GM21723 (cell line): Measurements from ENCODE around the gene DCAF11.

Experiments
- ATAC-seq: cut with Tn5 transposase; IDR thresholded peaks from one replicate; pipeline ENCODE4 v1.9.1; 2021; ENCODE audit warnings: mild to moderate bottlenecking, moderate library complexity; ENCODE audit not compliant: unreplicated experiment

The DCAF11 gene

DNA sequence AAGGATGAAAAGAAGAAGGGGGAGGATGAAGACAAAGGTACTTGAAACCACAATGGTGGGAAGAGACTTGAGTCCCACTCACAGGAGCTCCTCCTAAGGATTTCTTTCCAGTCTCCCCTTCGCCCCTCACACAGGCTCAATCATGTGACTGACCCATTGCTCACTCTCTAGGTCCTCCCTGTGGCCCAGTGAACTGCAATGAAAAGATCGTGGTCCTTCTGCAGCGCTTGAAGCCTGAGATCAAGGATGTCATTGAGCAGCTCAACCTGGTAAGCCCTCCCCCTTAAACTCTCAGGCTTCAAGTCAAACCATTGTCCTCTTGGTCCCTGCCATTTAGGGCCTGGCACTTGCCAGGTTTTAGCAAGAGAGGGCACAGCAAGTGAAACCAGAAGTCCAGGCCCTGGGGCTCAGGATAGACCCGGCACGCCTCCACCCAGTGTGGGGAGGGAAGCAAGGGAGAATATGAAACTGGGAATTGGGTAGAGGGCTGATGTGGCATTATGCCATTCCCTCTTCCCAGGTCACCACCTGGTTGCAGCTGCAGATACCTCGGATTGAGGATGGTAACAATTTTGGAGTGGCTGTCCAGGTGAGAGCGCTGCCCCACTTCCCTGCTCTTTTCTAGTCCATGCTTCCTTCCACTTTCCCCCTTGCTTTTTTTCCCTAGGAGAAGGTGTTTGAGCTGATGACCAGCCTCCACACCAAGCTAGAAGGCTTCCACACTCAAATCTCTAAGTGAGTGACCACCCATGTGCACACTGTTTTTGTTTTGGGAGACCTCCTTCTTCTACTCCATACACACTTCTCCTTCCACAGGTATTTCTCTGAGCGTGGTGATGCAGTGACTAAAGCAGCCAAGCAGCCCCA, 23.2 kb downstream of the DCAF11 start:
- ATAC-seq = no peak

DNA sequence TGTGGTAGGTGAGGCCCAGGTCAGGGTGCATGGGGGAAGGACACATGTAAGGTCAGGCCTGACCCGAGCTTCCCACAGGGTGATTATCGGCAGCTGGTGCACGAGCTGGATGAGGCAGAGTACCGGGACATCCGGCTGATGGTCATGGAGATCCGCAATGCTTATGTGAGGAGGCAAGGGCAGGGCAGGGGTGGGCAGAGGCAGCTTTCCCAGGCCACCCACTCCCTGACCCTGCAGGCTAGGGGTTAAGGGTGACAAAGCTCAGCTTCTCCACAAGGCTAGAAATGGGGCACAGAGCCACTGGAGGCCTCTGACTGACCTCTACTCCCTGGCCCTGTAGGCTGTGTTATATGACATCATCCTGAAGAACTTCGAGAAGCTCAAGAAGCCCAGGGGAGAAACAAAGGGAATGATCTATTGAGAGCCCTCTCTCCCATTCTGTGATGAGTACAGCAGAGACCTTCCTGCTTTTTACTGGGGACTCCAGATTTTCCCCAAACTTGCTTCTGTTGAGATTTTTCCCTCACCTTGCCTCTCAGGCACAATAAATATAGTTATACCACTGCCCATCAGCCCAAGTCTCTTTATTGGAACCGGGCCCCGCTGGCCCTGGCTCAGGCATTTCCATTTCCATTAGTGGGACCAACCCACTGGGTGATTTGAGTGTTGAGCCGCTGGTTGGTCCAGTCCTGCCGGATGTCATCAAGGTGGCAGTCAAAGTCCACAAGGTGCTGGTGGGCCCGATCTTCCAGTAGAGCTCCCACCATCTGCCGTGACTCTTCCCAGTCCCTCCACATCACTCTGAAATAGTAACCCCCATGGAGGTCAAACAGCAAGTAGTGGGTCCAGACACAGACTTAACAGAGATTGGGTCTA, 24.1 kb downstream of the DCAF11 start:
- no peak for ATAC-seq

DNA sequence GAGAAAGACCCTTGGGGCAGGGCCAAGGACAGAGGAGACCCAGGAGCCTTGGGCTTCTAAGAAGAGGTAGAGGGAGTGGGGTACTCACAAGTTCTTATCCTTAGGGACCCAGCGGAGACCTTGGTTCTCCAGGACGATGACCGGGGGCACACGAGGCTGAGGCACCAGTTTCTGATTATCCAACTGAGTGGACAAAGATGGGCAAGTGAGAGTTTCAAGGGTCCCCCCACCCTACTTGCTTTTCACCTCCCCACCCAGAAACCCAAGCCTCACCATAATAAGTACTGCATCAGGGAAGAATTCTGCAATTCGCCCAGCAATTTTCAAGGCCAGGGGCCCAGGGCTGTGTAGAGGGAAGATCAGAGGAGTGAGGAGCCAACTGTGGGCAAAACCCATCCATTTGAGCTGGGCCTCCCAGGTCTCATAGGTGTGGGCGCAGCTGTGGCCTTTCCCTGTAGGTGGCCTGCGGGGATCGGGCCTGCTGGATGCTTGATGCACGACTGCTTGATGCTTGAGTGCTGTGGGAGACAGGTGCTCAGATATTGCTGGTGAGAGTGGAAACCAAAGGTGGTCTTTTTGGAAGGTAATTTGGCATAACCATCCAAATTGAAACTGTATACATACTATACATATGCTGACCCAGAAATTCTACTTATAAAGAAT, 24.8 kb downstream of the DCAF11 start:
- no peak for ATAC-seq

DNA sequence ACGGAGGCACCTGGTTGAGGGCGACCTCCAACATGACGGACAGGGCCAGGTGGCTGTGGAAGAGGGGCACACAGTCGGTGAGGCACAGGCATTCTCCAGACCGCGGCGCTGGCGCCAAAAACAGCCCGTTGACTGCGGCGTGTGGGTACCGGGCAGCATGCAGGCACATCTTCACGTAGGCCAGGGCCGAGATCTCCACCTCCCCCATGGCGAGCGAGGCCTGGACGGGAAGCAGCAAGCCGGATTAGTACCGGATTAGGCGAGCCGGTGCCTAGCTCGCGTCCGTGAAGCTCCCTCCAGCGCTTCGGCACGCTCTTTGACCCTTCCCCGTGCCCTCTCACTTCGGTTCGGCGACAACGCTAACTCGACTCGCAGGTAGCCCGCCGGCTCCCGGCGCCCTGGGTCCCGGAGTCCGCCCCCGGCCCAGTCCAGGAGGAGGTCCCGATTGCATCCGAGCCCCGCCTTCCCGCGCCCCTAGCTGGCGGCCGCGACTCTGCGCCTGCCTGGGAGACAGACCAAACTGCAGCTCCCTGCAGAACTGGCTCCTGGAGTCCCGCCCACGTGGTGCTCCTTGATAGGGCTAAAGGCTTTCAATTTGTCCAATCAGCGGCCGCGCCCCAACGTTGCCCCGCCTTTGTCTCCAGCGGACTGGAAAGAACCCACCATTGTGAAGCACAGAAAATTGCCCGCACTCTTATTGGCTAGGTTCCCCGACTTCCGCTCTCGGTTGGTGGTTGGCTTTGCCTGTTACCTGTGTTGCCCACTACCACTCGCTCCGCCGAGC, 26.7 kb downstream of the DCAF11 start, which contains the start of gene EMC9:
TSS of gene EMC9 (minus strand) at position 495 of the 784 bp plus-strand sequence. CDS start at position 208, 287 bp downstream.
- peak; percentile 85 for ATAC-seq

DNA sequence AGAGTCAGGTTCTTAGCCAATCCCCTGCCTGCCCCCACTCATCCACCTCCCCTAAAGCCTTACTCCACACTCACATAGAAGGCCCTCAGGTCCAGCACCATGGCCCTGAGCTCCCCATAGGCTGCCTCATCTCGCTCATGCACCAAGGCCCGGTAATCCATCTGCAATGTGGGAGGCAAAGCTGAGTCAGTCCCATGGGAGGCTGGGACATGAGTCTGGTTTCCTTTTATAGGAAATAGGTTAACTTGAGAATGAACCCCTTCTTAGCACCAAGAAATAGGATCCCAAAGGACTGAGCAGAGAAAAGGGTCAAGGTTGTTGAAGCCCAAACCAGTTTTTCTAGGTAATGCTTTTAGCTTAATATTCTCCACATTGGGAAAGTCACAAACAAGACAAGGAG, 28.9 kb downstream of the DCAF11 start:
- no peak for ATAC-seq

DNA sequence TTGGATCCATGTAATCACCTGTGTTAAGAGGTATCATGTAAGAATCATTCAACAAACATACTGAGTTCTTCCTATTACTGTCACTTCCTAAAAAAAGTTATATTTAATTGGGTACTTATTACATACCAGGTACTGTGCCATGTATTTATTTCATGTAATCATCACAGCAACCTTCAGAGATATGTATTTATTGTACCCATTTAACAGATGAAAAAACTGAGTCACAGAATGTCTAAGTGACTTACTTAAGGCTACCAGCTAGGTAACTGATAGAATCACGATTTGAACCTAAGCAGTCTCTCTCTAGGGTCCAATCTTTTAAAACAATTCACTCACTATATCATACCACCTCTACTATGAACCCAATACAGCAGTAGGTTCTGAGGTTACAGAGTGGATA, 29.9 kb downstream of the DCAF11 start:
- ATAC-seq = no peak

DNA sequence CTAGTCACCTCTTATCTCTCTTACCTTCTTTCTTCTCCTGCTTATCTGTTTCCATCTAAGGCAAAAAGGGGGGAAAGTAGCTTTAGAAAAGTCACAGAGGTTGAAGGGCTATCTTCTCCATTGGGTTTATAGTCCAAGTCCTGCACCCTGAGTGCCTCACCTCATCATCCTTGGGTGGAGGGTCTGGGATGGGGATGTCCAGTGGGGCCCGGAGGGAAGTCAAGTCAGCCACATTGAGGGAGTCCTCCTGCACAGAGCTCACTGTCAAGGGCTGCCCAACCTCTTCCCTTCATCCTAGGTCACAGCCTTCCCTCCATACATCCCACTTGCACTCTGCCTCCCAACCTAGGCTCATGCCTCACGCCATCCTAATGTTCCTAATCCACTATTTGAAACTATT, 30.6 kb downstream of the DCAF11 start:
- ATAC-seq = no peak

DNA sequence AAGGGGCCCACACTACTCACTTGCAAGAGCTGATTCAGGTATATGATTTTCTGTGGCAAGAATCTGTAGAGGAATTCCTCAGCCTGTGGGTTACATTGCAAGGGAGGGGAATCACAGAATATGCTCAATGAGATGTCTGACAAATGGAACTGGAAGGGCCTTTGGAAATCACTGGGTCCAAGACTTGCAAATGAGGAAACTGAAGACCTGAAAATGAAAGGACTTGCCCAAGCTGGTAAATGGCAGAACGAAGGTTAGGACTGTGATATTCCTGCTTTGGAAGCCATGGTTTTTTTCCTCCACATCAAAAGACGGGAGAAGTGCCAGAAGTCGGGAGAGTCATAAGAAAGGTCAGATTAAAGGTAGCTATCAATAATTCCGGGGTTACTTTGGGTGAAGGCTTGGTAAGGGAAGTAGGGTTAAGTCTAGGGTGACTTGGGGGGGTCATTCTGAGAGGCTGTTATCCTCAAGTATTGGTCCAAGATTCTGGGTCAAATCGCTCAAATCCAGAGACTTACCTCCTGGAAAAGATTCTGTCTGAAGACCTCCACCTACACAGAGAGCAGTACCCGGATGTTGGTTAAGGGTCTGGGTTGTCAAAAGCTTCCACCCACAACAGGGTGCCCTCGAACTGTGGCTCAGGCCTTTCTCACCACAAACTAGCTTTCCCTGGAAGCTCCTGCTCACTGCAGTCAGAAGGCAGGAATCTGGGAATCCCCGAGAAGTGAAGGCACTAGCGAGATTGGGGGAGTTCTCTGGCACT, 31.3 kb downstream of the DCAF11 start:
- no peak for ATAC-seq

DNA sequence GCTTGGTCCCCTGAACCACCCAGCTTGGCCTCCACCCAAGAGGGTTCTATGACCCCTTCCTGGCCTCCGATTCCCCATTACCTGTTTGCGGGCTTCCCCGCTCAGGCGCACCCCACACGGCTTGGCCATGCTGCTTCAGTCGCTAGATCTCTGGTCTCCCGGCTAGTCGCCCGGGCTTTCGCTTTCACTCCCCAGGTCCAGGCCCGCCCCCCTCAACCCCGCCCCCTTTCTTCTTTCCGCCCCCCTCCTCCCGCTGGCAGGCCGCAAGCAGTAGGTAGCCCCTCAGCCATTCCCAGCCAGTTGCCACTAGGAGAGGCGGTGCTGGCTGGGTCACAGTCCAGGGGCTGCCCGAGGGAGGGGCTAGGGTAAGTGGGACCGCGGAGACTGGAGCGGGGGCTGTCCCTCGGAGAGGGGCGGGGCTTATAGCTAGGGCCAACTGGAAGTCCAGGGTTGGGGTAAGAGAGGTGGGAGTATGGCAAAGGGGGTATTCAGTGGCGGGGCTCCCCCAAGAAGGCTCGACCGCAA, 31.9 kb downstream of the DCAF11 start, which contains the start of gene PSME2:
TSS of gene PSME2 (minus strand) at position 158 of the 525 bp plus-strand sequence. CDS start at position 129, 29 bp downstream.
- ATAC-seq = peak; percentile 64

DNA sequence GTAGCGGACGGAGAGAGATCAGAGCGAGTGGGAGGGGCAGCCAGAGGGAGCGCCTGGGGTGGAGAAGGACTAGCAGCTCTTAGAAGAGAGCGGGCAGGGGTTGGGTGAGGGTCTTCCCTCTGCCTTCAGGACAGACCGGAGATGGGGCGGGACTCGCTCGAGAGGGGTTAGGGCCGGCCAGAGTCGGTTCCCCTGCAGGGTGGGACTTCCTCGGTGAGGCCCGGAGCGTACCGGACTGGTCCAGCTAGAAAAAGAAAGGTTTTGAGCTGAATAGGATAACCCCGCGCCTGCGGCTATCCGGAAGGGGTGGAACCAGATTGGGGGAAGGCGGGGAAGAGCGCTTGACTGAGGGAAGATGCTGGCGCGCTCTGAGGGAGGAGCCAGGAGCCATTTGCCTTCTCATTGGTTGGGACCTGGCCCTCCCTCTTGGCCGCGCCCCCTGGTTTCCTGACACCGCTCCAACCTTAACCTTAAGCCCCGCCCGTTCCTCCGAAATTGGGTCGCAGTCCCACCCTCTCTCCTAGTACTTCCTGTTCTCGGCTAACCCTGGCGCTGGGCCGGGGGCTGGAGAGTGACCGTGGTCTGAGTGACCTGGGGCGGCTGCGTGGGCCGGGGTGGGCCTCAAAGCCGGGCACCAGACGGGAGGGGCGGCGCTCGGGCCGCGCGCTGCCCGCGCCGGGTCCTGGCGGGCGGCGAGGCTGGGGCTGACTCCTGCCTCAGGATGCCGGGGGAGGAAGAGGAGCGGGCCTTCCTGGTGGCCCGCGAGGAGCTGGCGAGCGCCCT, 32.6 kb downstream of the DCAF11 start, which contains the start of gene RNF31:
TSS of gene RNF31 (plus strand) at position 521 of the 783 bp plus-strand sequence. CDS start at position 722, 201 bp downstream.
- peak; percentile 87 for ATAC-seq

DNA sequence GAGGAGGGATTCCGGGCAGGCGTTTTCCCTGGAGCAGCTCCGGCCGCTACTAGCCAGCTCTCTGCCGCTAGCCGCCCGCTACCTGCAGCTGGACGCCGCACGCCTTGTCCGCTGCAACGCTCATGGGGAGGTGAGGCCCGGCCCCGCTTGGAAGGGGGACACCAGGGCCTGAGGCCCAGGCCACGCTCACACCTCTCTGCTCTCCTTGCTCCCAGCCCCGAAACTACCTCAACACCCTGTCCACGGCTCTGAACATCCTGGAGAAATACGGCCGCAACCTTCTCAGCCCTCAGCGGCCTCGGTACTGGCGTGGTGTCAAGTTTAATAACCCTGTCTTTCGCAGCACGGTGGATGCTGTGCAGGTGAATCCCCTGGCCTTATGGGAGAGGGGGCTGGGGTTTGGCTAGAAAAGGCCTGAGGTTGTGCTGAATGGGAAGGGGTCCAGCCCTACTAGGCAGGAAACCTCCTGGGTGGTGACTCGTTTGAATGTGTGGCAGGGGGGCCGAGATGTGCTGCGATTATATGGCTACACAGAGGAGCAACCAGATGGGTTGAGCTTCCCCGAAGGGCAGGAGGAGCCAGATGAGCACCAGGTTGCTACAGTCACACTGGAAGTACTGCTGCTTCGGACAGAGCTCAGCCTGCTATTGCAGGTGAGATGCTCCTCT, 33.3 kb downstream of the DCAF11 start:
- no peak for ATAC-seq

DNA sequence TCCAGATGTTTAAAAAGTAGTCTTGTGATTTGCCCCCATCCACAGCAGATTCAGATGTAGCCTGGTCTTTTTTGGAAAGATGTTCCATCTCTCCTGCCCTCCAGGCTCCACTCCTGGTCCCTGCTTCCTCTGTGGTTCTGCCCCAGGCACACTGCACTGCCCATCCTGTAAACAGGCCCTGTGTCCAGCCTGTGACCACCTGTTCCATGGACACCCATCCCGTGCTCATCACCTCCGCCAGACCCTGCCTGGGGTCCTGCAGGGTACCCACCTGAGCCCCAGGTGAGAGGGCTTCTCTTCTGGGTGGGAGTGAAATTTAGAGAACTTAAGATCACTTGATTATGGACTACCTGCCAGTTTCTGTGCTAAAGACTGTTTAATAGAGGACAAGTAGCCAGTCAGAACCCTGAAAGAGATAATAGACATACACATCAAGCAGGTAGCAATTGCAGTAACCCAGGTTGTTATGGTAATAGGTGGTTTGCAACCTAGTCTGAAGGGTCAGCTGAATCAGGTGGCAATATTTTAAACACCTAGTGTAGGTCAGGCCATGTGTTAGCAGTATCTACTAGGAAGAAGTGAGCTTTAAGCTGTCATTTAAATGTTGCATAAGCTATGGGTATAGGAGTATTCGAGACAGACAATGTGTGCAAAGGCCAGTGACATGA, 34.9 kb downstream of the DCAF11 start:
- no peak for ATAC-seq

DNA sequence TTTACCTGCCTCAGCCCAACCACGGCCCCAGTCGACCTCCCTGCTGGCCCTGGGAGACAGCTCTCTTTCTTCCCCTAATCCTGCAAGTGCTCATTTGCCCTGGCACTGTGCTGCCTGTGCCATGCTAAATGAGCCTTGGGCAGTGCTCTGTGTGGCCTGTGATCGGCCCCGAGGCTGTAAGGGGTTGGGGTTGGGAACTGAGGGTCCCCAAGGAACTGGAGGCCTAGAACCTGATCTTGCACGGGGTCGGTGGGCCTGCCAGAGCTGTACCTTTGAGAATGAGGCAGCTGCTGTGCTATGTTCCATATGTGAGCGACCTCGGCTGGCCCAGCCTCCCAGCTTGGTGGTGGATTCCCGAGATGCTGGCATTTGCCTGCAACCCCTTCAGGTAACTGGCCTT, 35.5 kb downstream of the DCAF11 start:
- ATAC-seq = no peak

DNA sequence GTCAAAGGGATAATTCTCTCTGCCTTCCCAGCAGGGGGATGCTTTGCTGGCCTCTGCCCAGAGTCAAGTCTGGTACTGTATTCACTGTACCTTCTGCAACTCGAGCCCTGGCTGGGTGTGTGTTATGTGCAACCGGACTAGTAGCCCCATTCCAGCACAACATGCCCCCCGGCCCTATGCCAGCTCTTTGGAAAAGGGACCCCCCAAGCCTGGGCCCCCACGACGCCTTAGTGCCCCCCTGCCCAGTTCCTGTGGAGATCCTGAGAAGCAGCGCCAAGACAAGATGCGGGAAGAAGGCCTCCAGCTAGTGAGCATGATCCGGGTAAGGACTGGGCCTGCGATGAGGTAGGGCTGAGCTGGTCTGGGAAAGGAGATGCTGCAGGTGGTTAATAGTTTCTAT, 36.0 kb downstream of the DCAF11 start:
- no peak for ATAC-seq

DNA sequence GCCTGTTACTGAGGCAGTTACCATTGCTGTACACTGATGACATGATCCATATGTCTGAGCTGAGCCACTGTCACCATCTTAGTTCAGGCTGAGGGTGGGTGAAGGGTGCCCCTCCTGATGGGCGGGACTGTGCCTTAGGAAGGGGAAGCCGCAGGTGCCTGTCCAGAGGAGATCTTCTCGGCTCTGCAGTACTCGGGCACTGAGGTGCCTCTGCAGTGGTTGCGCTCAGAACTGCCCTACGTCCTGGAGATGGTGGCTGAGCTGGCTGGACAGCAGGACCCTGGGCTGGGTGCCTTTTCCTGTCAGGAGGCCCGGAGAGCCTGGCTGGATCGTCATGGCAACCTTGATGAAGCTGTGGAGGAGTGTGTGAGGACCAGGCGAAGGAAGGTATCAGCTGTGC, 36.4 kb downstream of the DCAF11 start:
- no peak for ATAC-seq

DNA sequence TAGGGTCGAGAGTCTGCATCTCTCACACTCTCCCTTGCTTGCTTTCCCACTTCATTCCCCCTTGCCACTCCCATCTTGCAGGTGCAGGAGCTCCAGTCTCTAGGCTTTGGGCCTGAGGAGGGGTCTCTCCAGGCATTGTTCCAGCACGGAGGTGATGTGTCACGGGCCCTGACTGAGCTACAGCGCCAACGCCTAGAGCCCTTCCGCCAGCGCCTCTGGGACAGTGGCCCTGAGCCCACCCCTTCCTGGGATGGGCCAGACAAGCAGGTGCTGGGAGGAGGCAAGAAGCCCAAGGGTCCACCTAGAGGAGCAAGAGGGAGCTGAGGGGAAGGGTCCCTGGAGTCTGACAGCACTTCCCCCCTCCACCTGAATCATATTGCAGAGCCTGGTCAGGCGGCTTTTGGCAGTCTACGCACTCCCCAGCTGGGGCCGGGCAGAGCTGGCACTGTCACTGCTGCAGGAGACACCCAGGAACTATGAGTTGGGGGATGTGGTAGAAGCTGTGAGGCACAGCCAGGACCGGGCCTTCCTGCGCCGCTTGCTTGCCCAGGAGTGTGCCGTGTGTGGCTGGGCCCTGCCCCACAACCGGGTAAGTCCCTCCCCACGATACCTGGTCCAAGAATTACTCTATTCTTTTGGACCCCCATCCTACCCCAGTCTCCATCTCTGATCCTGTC, 37.0 kb downstream of the DCAF11 start:
- no peak for ATAC-seq

DNA sequence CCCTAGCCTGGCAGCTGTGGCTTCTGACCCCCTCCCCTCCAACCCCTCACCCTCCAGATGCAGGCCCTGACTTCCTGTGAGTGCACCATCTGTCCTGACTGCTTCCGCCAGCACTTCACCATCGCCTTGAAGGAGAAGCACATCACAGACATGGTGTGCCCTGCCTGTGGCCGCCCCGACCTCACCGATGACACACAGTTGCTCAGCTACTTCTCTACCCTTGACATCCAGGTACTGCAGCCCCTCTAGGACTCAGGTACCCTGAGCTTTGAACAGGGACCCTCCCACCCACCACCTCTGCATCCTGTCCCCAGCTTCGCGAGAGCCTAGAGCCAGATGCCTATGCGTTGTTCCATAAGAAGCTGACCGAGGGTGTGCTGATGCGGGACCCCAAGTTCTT, 40.5 kb downstream of the DCAF11 start:
- no peak for ATAC-seq
